HCT116 (cell line): ENCODE data around the gene IRF3. TPM values are rescaled to one million over a fixed set of nuclear protein-coding genes. Genes with fewer than 3 reads are reported as not detected.

Experiments used
- ATAC-seq: fragments of 200-7000 bp; cut with Tn5 transposase; 2 replicates; pipeline ENCODE4 v1.9.1; 2020; ENCODE audit warnings: mild to moderate bottlenecking, moderate library complexity
- BruUV-seq: library from RNA; stranded (reverse); fragments of 400-500 nt; replicated peaks from 2 replicates; lab custom pipeline; 2021; lab: Mats Ljungman, UMichigan
- CTCF ChIA-PET: fragments of 300-600 bp; sonication (Branson Sonifier 250); formaldehyde crosslinking; loops from one replicate; lab custom pipeline; 2021; ENCODE audit warnings: antibody characterized with exemption; lab: Charles Lee
- POLR2A ChIA-PET: fragments of 300-600, 350-600 bp; sonication (Branson Sonifier 250); formaldehyde crosslinking; loops from one replicate; lab custom pipeline; 2021; ENCODE audit warnings: antibody characterized with exemption; lab: Charles Lee
- RAD21 ChIA-PET, 2 experiments: fragments of 300-600 bp; sonication (Branson Sonifier 250); formaldehyde crosslinking; loops; one replicate each; lab custom pipeline; 2023; ENCODE audit warnings: low total read pairs in 2 of 2; ENCODE audit not compliant: uncharacterized antibody in 2 of 2, unreplicated experiment in 2 of 2, low non-redundant PET in 1 of 2; lab: Charles Lee
- DNase-seq: peaks from one replicate; pipeline ENCODE4 v3.0.0-alpha.2; 2010; ENCODE audit warnings: low read depth, low spot score
- H2AFZ ChIP-seq: fragments of 200-600 bp; shearing (Covaris generic), sonication (generic); 2 replicates; pipeline ENCODE4 v1.6.1; 2017; ENCODE audit warnings: low read depth, mixed run types, mixed read lengths, antibody characterized with exemption, low read length; ENCODE audit not compliant: poor library complexity, severe bottlenecking
- H3K27ac ChIP-seq: 2 replicates; pipeline ENCODE4 v1.5.1; 2012; ENCODE audit warnings: low read depth, low read length
- H3K27me3 ChIP-seq: fragments of 200-600 bp; sonication (generic); 2 replicates; pipeline ENCODE4 v1.6.1; 2016; ENCODE audit warnings: mixed run types, low read length, mixed read lengths; ENCODE audit not compliant: insufficient read depth
- H3K36me3 ChIP-seq, 2 experiments: fragments of 200-500 bp in 1 of 2; fragments of 200-600 bp in 1 of 2; sonication (Bioruptor generic) in 1 of 2; sonication (generic) in 1 of 2; 2 replicates each; pipeline versions ENCODE4 v1.5.1 to v1.6.1; 2014 to 2016; ENCODE audit warnings: low read length in 2 of 2, inconsistent platforms in 1 of 2, mixed read lengths in 1 of 2, mixed run types in 1 of 2; ENCODE audit not compliant: insufficient read depth in 2 of 2, control insufficient read depth in 1 of 2
- H3K4me1 ChIP-seq, 2 experiments: fragments of 200-600 bp in 1 of 2; sonication (generic) in 1 of 2; 2 replicates each; pipeline versions ENCODE4 v1.5.1 to v1.6.1; 2012 to 2017; ENCODE audit warnings: low read length in 2 of 2, inconsistent platforms in 1 of 2, mild to moderate bottlenecking in 1 of 2, mixed read lengths in 1 of 2, mixed run types in 1 of 2, moderate library complexity in 1 of 2; ENCODE audit not compliant: insufficient read depth in 2 of 2, control insufficient read depth in 1 of 2
- H3K4me2 ChIP-seq: fragments of 200-600 bp; sonication (generic); 2 replicates; pipeline ENCODE4 v1.6.1; 2017; ENCODE audit warnings: mixed run types, low read length, mixed read lengths
- H3K4me3 ChIP-seq, 2 experiments: fragments of 200-600 bp in 1 of 2; sonication (generic) in 1 of 2; replicated peaks in 1 of 2; 2 replicates each; pipeline ENCODE4 v1.5.1; 2011 to 2016; ENCODE audit warnings: low read length in 2 of 2, control low read depth in 1 of 2, low read depth in 1 of 2, mild to moderate bottlenecking in 1 of 2, mixed read lengths in 1 of 2, mixed run types in 1 of 2
- H3K79me2 ChIP-seq: fragments of 200-600 bp; sonication (generic); 2 replicates; pipeline ENCODE4 v1.6.1; 2017; ENCODE audit warnings: mild to moderate bottlenecking, mixed run types, low read length, moderate library complexity, mixed read lengths; ENCODE audit not compliant: insufficient read depth
- H3K9ac ChIP-seq: fragments of 200-600 bp; sonication (generic); 2 replicates; pipeline ENCODE4 v1.6.1; 2016; ENCODE audit warnings: low read length, mixed read lengths
- H3K9me2 ChIP-seq: fragments of 200-600 bp; sonication (generic), shearing (Covaris generic); 2 replicates; pipeline ENCODE4 v1.6.1; 2017; ENCODE audit warnings: mixed run types, mild to moderate bottlenecking, moderate library complexity; ENCODE audit not compliant: insufficient read depth
- H3K9me3 ChIP-seq, 2 experiments: fragments of 200-500 bp in 1 of 2; fragments of 200-600 bp in 1 of 2; sonication (Bioruptor generic) in 1 of 2; sonication (generic) in 1 of 2; 2 replicates each; pipeline ENCODE4 v1.6.1; 2014 to 2017; ENCODE audit warnings: low read length in 2 of 2, mixed read lengths in 2 of 2, inconsistent platforms in 1 of 2, low read depth in 1 of 2, mild to moderate bottlenecking in 1 of 2, mixed run types in 1 of 2, moderate library complexity in 1 of 2; ENCODE audit not compliant: control insufficient read depth in 1 of 2, insufficient read depth in 1 of 2
- H4K20me1 ChIP-seq: fragments of 200-600 bp; sonication (generic), shearing (Covaris generic); 2 replicates; pipeline ENCODE4 v1.6.1; 2017; ENCODE audit warnings: mixed run types, mild to moderate bottlenecking, moderate library complexity; ENCODE audit not compliant: insufficient read depth
- CEBPB ChIP-seq: IDR thresholded peaks from 2 replicates; pipeline ENCODE4 v1.6.1; 2012; ENCODE audit warnings: low read depth
- ELF1 ChIP-seq: IDR thresholded peaks from 2 replicates; pipeline ENCODE4 v1.6.1; 2012; ENCODE audit warnings: low read depth, borderline replicate concordance
- EZH2phosphoT487 ChIP-seq: fragments of 200-600 bp; IDR thresholded peaks from 2 replicates; pipeline ENCODE4 v1.6.1; 2018; ENCODE audit warnings: antibody characterized with exemption, borderline replicate concordance
- JUND ChIP-seq: IDR thresholded peaks from 2 replicates; pipeline ENCODE4 v1.6.1; 2012
- MAX ChIP-seq: IDR thresholded peaks from 2 replicates; pipeline ENCODE4 v1.6.1; 2012
- POLR2A ChIP-seq: IDR thresholded peaks from 2 replicates; pipeline ENCODE4 v1.7.0; 2011; ENCODE audit warnings: borderline replicate concordance; ENCODE audit not compliant: insufficient read depth, insufficient read length; ENCODE audit errors: extremely low read depth
- RAD21 ChIP-seq: IDR thresholded peaks from 2 replicates; pipeline ENCODE4 v1.6.1; 2012; ENCODE audit warnings: low read depth, mild to moderate bottlenecking
- REST ChIP-seq: IDR thresholded peaks from 2 replicates; pipeline ENCODE4 v1.6.1; 2012; ENCODE audit warnings: low read depth
- SIN3A ChIP-seq: IDR thresholded peaks from 2 replicates; pipeline ENCODE4 v1.6.1; 2012; ENCODE audit warnings: low read depth
- TCF7L2 ChIP-seq: IDR thresholded peaks from 2 replicates; pipeline ENCODE4 v1.7.0; 2011; ENCODE audit warnings: borderline replicate concordance, inconsistent platforms; ENCODE audit not compliant: insufficient read depth, insufficient read length; ENCODE audit errors: extremely low read depth
- YY1 ChIP-seq: IDR thresholded peaks from 2 replicates; pipeline ENCODE4 v1.6.1; 2011; ENCODE audit warnings: low read length, low read depth, moderate library complexity, mild to moderate bottlenecking; ENCODE audit not compliant: insufficient replicate concordance; ENCODE audit errors: extremely low read depth
- ZFX ChIP-seq: fragments of 450-650 bp; IDR thresholded peaks from 2 replicates; pipeline ENCODE4 v1.6.1; 2017
- ZNF274 ChIP-seq: fragments of 200-500 bp; sonication (Bioruptor generic); IDR thresholded peaks from 2 replicates; pipeline ENCODE4 v1.6.1; 2014; ENCODE audit warnings: mild to moderate bottlenecking, low read depth, low read length, inconsistent platforms
- intact Hi-C: fragments of 100-400 bp; cut with micrococcal nuclease; formaldehyde crosslinking; loops from 2 replicates; pipeline ENCODE4 v1.10.0; 2022
- total RNA-seq: library from RNA; stranded (reverse); gene quantifications from one replicate; pipeline ENCODE4 v1.2.1, GENCODE V29; 2021; ENCODE audit not compliant: unreplicated experiment

IRF3 gene
- total RNA-seq, 1 experiment from 2014 or later, result 129 TPM

GRCh38 chr19:49704888-49705642 lies 39.4 kb upstream of the IRF3 start (continued):
- TF ChIP-seq REST (no peak), POLR2A (no peak), ZFX (no peak), TCF7L2 (no peak), ELF1 (no peak), SIN3A (no peak)

GRCh38 chr19:49701271-49701786 lies 35.7 kb upstream of the IRF3 start:
- no peaks in the 10 kb centered on the region for H3K9me2 ChIP-seq
- H3K9ac ChIP-seq, result no peak overlapping the region
- H3K79me2 ChIP-seq, result no peaks in the 10 kb centered on the region
- intact Hi-C loops, result no loop called here
- H3K36me3 ChIP-seq, result no peaks in the 10 kb centered on the region
- no TSS peak for BruUV-seq
- ChIA-PET CTCF (no interaction called here), RAD21 (no interaction called here), POLR2A (no interaction called here)
- no peaks in the 10 kb centered on the region for H3K9me3 ChIP-seq
- H2AFZ ChIP-seq, result no peak overlapping the region
- DNase-seq (no peak), ATAC-seq (no peak)
- peaks cover 4 to 14% of the 10 kb centered on the region in 2 experiments; a peak in 3 of 4 replicates for H3K4me1 ChIP-seq
- no peak overlapping the region for H3K4me2 ChIP-seq
- H3K27ac ChIP-seq, result no peak overlapping the region
- no peaks in the 10 kb centered on the region for H3K27me3 ChIP-seq
- H4K20me1 ChIP-seq, result no peaks in the 10 kb centered on the region
- H3K4me3 ChIP-seq, result no peak overlapping the region
- no peak for TF ChIP-seq JUND
- TF ChIP-seq TCF7L2, result no peak
- no peak for TF ChIP-seq ZNF274
- TF ChIP-seq POLR2A, result no peak
- TF ChIP-seq RAD21, result no peak
- TF ChIP-seq ELF1, result no peak
- TF ChIP-seq EZH2phosphoT487, result no peak
- no peak for TF ChIP-seq MAX
- no peak for TF ChIP-seq CEBPB
- no peak for TF ChIP-seq YY1
